GM19463 (cell line): ENCODE results near the gene LYZL4.

ENCODE experiments used
- ATAC-seq: cut with Tn5 transposase; IDR thresholded peaks from one replicate; pipeline ENCODE4 v1.9.1; 2021; ENCODE audit warnings: mild to moderate bottlenecking, moderate library complexity; ENCODE audit not compliant: unreplicated experiment

Gene LYZL4

GRCh38 chr3:42376344-42376798, 34.0 kb downstream of the LYZL4 start:
- peak; percentile 51 for ATAC-seq

- no peak for ATAC-seq
Observed at GRCh38 chr3:42375121-42375800, 35.1 kb downstream of the LYZL4 start.

- no peak for ATAC-seq
Observed at GRCh38 chr3:42371776-42372175, 38.6 kb downstream of the LYZL4 start.

- no peak for ATAC-seq
Observed at GRCh38 chr3:42369832-42370231, 40.6 kb downstream of the LYZL4 start.

GRCh38 chr3:42369304-42369703, 41.1 kb downstream of the LYZL4 start:
- no peak for ATAC-seq

- ATAC-seq: no peak
Observed at GRCh38 chr3:42368861-42369260, 41.5 kb downstream of the LYZL4 start.

- no peak for ATAC-seq
Observed at GRCh38 chr3:42367903-42368302, 42.5 kb downstream of the LYZL4 start.

GRCh38 chr3:42366550-42366949, 43.9 kb downstream of the LYZL4 start:
- no peak for ATAC-seq

- no peak for ATAC-seq
Observed at GRCh38 chr3:42357335-42357734, 53.1 kb downstream of the LYZL4 start.

GRCh38 chr3:42355612-42356011, 54.8 kb downstream of the LYZL4 start:
- no peak for ATAC-seq

GRCh38 chr3:42353631-42354030, 56.8 kb downstream of the LYZL4 start:
- ATAC-seq: no peak

GRCh38 chr3:42351207-42351606, 59.2 kb downstream of the LYZL4 start:
- no peak for ATAC-seq

GRCh38 chr3:42349765-42350594, 60.4 kb downstream of the LYZL4 start:
- no peak for ATAC-seq

GRCh38 chr3:42347928-42348327, 62.5 kb downstream of the LYZL4 start:
- ATAC-seq: no peak
